OCI-LY3 (cell line): Measurements from ENCODE around the gene NCR3LG1.

Experiments used
- EZH2phosphoT487 ChIP-seq: fragments of 200-600 bp; shearing (Covaris generic); IDR thresholded peaks from 2 replicates; pipeline ENCODE4 v1.6.1; 2018; ENCODE audit warnings: antibody characterized with exemption, mixed run types, low read depth
- TF ChIP-seq, protein P1 (sequence below): fragments of 200-600, 300-600 bp; sonication (generic); IDR thresholded peaks from 2 replicates; pipeline ENCODE4 v1.5.1; 2014; ENCODE audit warnings: antibody characterized with exemption, low read length, low read depth

DNA sequence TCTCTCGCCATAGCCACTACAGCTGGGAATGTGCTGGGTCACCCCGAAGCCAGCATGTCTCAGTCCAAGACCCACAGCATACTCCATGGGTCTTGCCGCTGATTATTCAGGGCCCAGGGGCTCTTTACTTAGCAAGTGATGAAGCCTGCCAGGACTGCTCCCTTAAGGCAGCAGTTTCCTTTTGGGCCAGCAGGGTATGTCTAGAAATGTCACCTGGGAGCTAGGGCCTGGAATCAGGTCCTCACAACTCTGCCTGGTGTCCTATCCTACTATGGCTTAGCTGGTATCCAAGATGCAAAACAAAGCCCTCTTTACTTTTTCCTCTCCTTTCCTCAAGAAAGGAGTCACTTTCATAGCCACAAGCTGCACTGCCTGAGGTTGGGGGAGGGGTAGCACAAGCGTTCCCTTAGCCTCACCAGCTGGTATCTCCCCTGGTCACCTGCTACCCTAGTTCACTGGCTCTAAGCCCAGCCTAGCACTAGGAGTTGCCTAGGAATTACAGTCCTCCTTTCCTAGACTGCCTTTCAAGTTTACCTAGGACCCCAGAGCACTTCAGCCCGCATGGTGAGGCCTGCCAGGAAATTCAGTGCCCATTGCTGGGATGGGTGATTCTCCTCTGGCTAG, 22.6 kb upstream of the NCR3LG1 start:
- TF ChIP-seq, protein P1, sequence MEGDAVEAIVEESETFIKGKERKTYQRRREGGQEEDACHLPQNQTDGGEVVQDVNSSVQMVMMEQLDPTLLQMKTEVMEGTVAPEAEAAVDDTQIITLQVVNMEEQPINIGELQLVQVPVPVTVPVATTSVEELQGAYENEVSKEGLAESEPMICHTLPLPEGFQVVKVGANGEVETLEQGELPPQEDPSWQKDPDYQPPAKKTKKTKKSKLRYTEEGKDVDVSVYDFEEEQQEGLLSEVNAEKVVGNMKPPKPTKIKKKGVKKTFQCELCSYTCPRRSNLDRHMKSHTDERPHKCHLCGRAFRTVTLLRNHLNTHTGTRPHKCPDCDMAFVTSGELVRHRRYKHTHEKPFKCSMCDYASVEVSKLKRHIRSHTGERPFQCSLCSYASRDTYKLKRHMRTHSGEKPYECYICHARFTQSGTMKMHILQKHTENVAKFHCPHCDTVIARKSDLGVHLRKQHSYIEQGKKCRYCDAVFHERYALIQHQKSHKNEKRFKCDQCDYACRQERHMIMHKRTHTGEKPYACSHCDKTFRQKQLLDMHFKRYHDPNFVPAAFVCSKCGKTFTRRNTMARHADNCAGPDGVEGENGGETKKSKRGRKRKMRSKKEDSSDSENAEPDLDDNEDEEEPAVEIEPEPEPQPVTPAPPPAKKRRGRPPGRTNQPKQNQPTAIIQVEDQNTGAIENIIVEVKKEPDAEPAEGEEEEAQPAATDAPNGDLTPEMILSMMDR: no peak
- TF ChIP-seq EZH2phosphoT487: no peak
